GM23248 (cell line): ENCODE data around the gene SF3B2. TPM values are rescaled to one million over a fixed set of nuclear protein-coding genes. Genes with fewer than 3 reads are reported as not detected.

Experiments
- DNase-seq: peaks from one replicate; pipeline ENCODE4 v3.0.0-alpha.2; 2015
- H2AFZ ChIP-seq: fragments of 200-600 bp; sonication (generic); 2 replicates; pipeline ENCODE4 v1.6.1; 2016; ENCODE audit warnings: antibody characterized with exemption
- H3F3A ChIP-seq: fragments of 200-600 bp; sonication (generic); 2 replicates; pipeline ENCODE4 v1.6.1; 2016; ENCODE audit warnings: mild to moderate bottlenecking, antibody characterized with exemption, mixed run types; ENCODE audit not compliant: insufficient read depth
- H3K27ac ChIP-seq: fragments of 200-600 bp; sonication (generic); 2 replicates; pipeline ENCODE4 v1.5.1; 2016; ENCODE audit warnings: mild to moderate bottlenecking
- H3K27me3 ChIP-seq: fragments of 200-600 bp; sonication (generic); replicated peaks from 2 replicates; pipeline ENCODE4 v1.6.1; 2016; ENCODE audit warnings: mild to moderate bottlenecking; ENCODE audit not compliant: insufficient read depth
- H3K36me3 ChIP-seq: fragments of 200-600 bp; sonication (generic); 2 replicates; pipeline ENCODE4 v1.6.1; 2016; ENCODE audit warnings: low read depth, mild to moderate bottlenecking
- H3K4me1 ChIP-seq: fragments of 200-600 bp; sonication (generic); 2 replicates; pipeline ENCODE4 v1.6.1; 2016; ENCODE audit warnings: mild to moderate bottlenecking; ENCODE audit not compliant: insufficient read depth
- H3K4me2 ChIP-seq: fragments of 200-600 bp; sonication (generic); one replicate; pipeline ENCODE4 v1.6.1; 2016; ENCODE audit warnings: mild to moderate bottlenecking; ENCODE audit not compliant: unreplicated experiment
- H3K4me3 ChIP-seq: fragments of 200-600 bp; sonication (generic); 2 replicates; pipeline ENCODE4 v1.5.1; 2016; ENCODE audit warnings: mild to moderate bottlenecking
- H3K79me2 ChIP-seq: fragments of 200-600 bp; sonication (generic); 2 replicates; pipeline ENCODE4 v1.6.1; 2016; ENCODE audit warnings: mild to moderate bottlenecking; ENCODE audit not compliant: insufficient read depth
- H3K9ac ChIP-seq: fragments of 200-600 bp; sonication (generic); 2 replicates; pipeline ENCODE4 v1.6.1; 2016; ENCODE audit warnings: mild to moderate bottlenecking
- H3K9me2 ChIP-seq: fragments of 200-600 bp; sonication (generic); 2 replicates; pipeline ENCODE4 v1.6.1; 2016; ENCODE audit warnings: mixed run types, mild to moderate bottlenecking, moderate library complexity; ENCODE audit not compliant: insufficient read depth
- H3K9me3 ChIP-seq: fragments of 200-600 bp; sonication (generic); one replicate; pipeline ENCODE4 v1.6.1; 2017; ENCODE audit warnings: low read depth
- H4K20me1 ChIP-seq: fragments of 200-600 bp; sonication (generic); 2 replicates; pipeline ENCODE4 v1.6.0; 2016; ENCODE audit not compliant: insufficient read depth
- EZH2 ChIP-seq: fragments of 200-600 bp; sonication (generic); IDR thresholded peaks from 2 replicates; pipeline ENCODE4 v1.6.1; 2018; ENCODE audit warnings: antibody characterized with exemption, mild to moderate bottlenecking; ENCODE audit not compliant: insufficient read depth, poor library complexity, severe bottlenecking
- EZH2phosphoT487 ChIP-seq: fragments of 200-600 bp; sonication (generic); IDR thresholded peaks from 2 replicates; pipeline ENCODE4 v1.6.1; 2018; ENCODE audit warnings: antibody characterized with exemption, moderate library complexity, mild to moderate bottlenecking, low read depth; ENCODE audit not compliant: insufficient read depth
- WGBS, 2 experiments: methylation state at CpG; one replicate each; pipeline ENCODE4 v1.1.6; 2015 to 2017; ENCODE audit warnings: low lambda C conversion rate in 2 of 2, low coverage in 1 of 2; ENCODE audit errors: missing lambda C conversion rate in 2 of 2; 5-methylcytosine and 5-hydroxymethylcytosine counted together
- in situ Hi-C: fragments of 300-500 bp; cut with MboI; formaldehyde crosslinking; loops from 2 replicates; pipeline ENCODE4 v1.15.0; 2020
- polyA plus RNA-seq: library from polyadenylated mRNA; unstranded; fragments of >200 nt; fragmentation: Nextera tagmentation; extraction: Ambion mirVana; gene quantifications from 2 replicates; pipeline ENCODE4 v1.2.1, GENCODE V29; 2016
- total RNA-seq: library from RNA; depleted of rRNA; stranded (reverse); fragments of >200 nt; shearing (Covaris generic); gene quantifications from 2 replicates; pipeline ENCODE4 v1.2.3, GENCODE V29; 2014

The SF3B2 gene
- total and polyA plus RNA-seq, 2 experiments from 2014 or later: 117 to 152 TPM

DNA sequence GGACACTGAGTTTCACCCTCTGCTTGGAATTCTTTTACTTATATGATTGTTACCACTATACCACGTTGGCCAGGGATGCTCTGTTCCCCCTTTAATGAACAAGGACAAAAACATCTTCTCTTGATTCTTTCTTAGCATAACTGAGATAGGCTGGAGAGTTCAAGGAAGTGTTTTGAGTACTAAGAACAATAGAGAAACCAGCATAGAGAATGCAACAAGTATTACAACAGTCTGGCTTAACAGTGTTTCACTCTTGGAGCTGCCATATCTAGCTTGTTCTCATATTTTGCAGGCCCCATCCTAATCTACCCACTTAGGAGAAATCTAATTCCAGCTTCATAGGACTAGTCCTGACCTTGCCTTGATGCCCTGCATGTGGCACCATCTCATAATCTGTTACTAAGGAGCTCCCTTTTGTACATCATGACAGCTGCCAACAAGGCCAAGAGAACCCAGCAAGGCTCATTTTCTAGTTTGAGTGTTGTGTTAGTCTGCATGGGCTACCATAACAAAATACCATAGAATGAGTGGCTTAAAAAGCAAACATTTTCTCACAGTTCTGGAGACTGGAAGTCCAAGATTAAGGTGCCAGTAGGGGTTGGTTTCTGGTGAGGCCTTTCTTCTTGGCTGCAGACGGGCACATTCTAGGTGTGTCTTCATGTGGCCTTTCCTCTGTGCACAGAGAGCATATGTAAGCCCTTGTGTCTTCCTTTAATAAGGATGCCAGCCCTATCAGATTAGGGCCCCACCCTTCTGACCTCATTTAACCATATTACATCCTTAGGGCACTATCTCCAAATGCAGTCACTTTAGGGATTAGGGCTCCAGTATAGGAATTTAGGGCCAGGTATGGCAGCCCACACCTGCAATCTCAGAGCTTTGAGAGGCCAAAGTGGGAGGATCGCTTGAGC lies 55.7 kb downstream of the SF3B2 start:
- Histone ChIP-seq H2AFZ (no peak overlapping the region), H3K27ac (peak overlapping the region; percentile 62), H3K9ac (no peak overlapping the region), H3K9me2 (no peaks in the 10 kb centered on the region), H4K20me1 (no peaks in the 10 kb centered on the region), H3K36me3 (no peaks in the 10 kb centered on the region), H3K4me1 (peaks cover 70% of the 10 kb centered on the region), H3K9me3 (no peaks in the 10 kb centered on the region), H3K4me3 (no peak overlapping the region), H3K79me2 (peaks cover 96% of the 10 kb centered on the region), H3K27me3 (no peaks in the 10 kb centered on the region), H3K4me2 (peak overlapping the region; percentile 35), H3F3A (peaks cover 54% of the 10 kb centered on the region)
- no peak for TF ChIP-seq EZH2phosphoT487
- TF ChIP-seq EZH2: no peak
- DNase-seq: no peak
- 59 to 70% methylated on average over 3 of the region's 3 CpGs for WGBS, 2 experiments
- in situ Hi-C loops: no loop called here

GRCh38 chr11:66109294-66109693 lies 57.1 kb downstream of the SF3B2 start:
- Histone ChIP-seq H3K4me1 (peaks cover 79% of the 10 kb centered on the region), H3K9me2 (no peaks in the 10 kb centered on the region), H3K27me3 (no peaks in the 10 kb centered on the region), H3K36me3 (no peaks in the 10 kb centered on the region), H3K79me2 (peaks cover 91% of the 10 kb centered on the region), H3K9me3 (no peaks in the 10 kb centered on the region), H3K4me3 (no peak overlapping the region), H4K20me1 (no peaks in the 10 kb centered on the region), H3F3A (peaks cover 69% of the 10 kb centered on the region), H3K27ac (no peak overlapping the region), H3K9ac (no peak overlapping the region), H3K4me2 (peak overlapping the region; percentile 20), H2AFZ (no peak overlapping the region)
- TF ChIP-seq EZH2 (no peak), EZH2phosphoT487 (no peak)
- DNase-seq: no peak
- WGBS, 2 experiments: 87 to 88% methylated on average over 2 of the region's 2 CpGs
- in situ Hi-C loops: no loop called here

DNA sequence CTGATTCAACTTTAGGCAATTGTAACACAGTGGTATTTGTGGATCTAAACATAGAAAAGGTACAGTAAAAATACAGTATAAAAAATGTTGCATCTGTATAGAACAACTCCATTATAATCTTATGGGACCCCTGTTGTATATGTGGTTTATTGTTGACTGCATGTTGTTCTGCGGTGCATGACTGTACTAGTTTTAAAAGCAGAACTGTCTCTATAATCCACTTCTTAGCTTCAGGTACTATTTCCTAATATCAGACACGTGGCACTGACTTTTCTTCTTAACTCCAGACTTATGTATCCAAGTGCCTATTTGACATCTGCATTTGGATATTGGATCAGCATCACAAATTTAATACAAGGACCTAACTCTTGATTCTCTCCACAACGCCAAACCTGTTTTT lies 59.0 kb downstream of the SF3B2 start:
- WGBS, 2 experiments: 96 to 99% methylated on average over 3 of the region's 3 CpGs
- no peaks in the 10 kb centered on the region for H3K27me3 ChIP-seq
- H3K4me3 ChIP-seq: no peak overlapping the region
- no peaks in the 10 kb centered on the region for H4K20me1 ChIP-seq
- no peak for TF ChIP-seq EZH2
- TF ChIP-seq EZH2phosphoT487: no peak
- peaks cover 79% of the 10 kb centered on the region for H3K4me1 ChIP-seq
- H3K9me2 ChIP-seq: no peaks in the 10 kb centered on the region
- no peak for DNase-seq
- H3K4me2 ChIP-seq: no peak overlapping the region
- H3K9ac ChIP-seq: no peak overlapping the region
- H3K27ac ChIP-seq: no peak overlapping the region
- peaks cover 91% of the 10 kb centered on the region for H3K79me2 ChIP-seq
- in situ Hi-C loops: no loop called here
- H2AFZ ChIP-seq: no peak overlapping the region
- no peaks in the 10 kb centered on the region for H3K36me3 ChIP-seq
- H3K9me3 ChIP-seq: no peaks in the 10 kb centered on the region
- H3F3A ChIP-seq: peaks cover 66% of the 10 kb centered on the region

GRCh38 chr11:66112041-66112491 lies 59.9 kb downstream of the SF3B2 start:
- Histone ChIP-seq H2AFZ (no peak overlapping the region), H4K20me1 (no peaks in the 10 kb centered on the region), H3K27me3 (no peaks in the 10 kb centered on the region), H3K4me1 (peaks cover 78% of the 10 kb centered on the region), H3F3A (peaks cover 59% of the 10 kb centered on the region), H3K4me2 (peak overlapping the region; percentile 72), H3K9me2 (no peaks in the 10 kb centered on the region), H3K9me3 (no peaks in the 10 kb centered on the region), H3K4me3 (peak overlapping the region; percentile 34), H3K79me2 (peaks cover 91% of the 10 kb centered on the region), H3K9ac (no peak overlapping the region), H3K27ac (peak overlapping the region; percentile 78), H3K36me3 (no peaks in the 10 kb centered on the region)
- WGBS, 2 experiments: 61 to 67% methylated on average over 9 of the region's 9 CpGs
- DNase-seq: no peak
- in situ Hi-C loops: no loop called here
- TF ChIP-seq EZH2phosphoT487: no peak
- TF ChIP-seq EZH2: no peak
